Measurements from ENCODE around the gene ACBD6. TPM values are rescaled to one million over a fixed set of nuclear protein-coding genes. Genes with fewer than 3 reads are reported as not detected.

The ACBD6 gene
- total RNA-seq, 4 donors from 2014 or later = 33.3 to 44.0 (median 42.6) TPM

- intact Hi-C loops (cut with DNase I) = no loop called here
- H3K36me3 ChIP-seq = no peaks in the 10 kb centered on the region
- H3K4me3 ChIP-seq = no peak overlapping the region
- peaks cover 0 to 51% (median 33%) of the 10 kb centered on the region in 4 donors for H3K9me3 ChIP-seq
- no peaks in the 10 kb centered on the region for H3K4me1 ChIP-seq
- no peak for TF ChIP-seq POLR2A (IDR thresholded peaks at IDR 0.05; ENCODE audit: low read depth)
- no peak for TF ChIP-seq POLR2AphosphoS5 (IDR thresholded peaks at IDR 0.05)
- no peak for TF ChIP-seq EP300 (IDR thresholded peaks at IDR 0.05)
- no peak for TF ChIP-seq CTCF (IDR thresholded peaks at IDR 0.05)
- H3K27ac ChIP-seq (replicated peaks in 1 of 4) = no peak overlapping the region
- DNase-seq (ENCODE audit: extremely low spot score) = no peak
- H3K27me3 ChIP-seq = no peaks in the 10 kb centered on the region
- WGBS = 93% methylated on average over 3 of the region's 3 CpGs
Observed at GRCh38 chr1:180384286-180385005, 117.9 kb downstream of the ACBD6 start.

DNA sequence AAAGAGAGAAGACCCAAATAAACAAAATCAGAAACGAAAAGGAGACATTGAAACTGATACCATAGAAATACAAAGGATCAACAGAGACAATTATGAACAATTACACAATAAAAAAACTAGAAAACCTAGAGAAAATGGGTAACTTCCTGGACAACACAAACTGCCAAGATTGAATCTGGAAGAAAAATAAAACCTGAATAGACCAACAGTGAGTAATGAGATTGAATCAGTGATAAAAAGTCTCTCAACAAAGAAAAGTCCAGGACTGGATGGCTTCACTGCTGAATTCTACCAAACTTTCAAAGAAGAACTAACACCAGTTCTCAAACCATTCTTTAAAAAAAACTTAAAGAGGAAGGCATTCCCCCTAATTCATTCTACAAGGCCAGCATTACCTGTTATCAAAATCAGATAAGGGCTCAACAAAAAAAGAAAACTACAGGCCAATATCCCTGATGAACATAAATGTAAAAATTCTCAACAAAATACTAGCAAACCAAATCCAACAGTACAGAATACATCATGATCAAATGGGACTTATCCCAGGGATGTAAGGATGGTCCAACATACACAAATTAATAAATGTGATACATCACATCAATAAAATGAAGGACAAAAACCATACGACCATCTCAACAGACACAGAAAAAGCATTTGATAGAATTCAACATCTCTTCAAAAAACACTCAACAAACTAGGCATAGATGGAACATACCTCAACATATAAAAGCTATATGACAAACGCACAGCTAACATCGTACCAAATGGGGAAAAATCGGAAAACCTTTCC lies 119.9 kb downstream of the ACBD6 start:
- H3K9me3 ChIP-seq = peaks cover 0 to 61% (median 42%) of the 10 kb centered on the region in 4 donors
- intact Hi-C loops (cut with DNase I) = no loop called here
- WGBS = 92% methylated on average over 5 of the region's 5 CpGs

GRCh38 chr1:180381184-180381580 lies 121.2 kb downstream of the ACBD6 start:
- Histone ChIP-seq H3K27me3 (no peaks in the 10 kb centered on the region), H3K9me3 (peaks cover 0 to 61% (median 42%) of the 10 kb centered on the region in 4 donors), H3K27ac (replicated peaks in 1 of 4) (no peak overlapping the region), H3K4me1 (no peaks in the 10 kb centered on the region), H3K36me3 (no peaks in the 10 kb centered on the region), H3K4me3 (no peak overlapping the region)
- 94% methylated on average over 4 of the region's 4 CpGs for WGBS
- TF ChIP-seq EP300 (IDR thresholded peaks at IDR 0.05) (no peak), CTCF (IDR thresholded peaks at IDR 0.05) (no peak), POLR2AphosphoS5 (IDR thresholded peaks at IDR 0.05) (no peak), POLR2A (IDR thresholded peaks at IDR 0.05; ENCODE audit: low read depth) (no peak)
- intact Hi-C loops (cut with DNase I) = no loop called here
- DNase-seq (ENCODE audit: extremely low spot score) = no peak

More for the DNA sequence above, 119.9 kb downstream of the ACBD6 start:
- no peak for DNase-seq (ENCODE audit: extremely low spot score)
- H3K4me1 ChIP-seq = no peaks in the 10 kb centered on the region
- H3K36me3 ChIP-seq = no peaks in the 10 kb centered on the region
- no peak overlapping the region for H3K4me3 ChIP-seq
- TF ChIP-seq EP300 (IDR thresholded peaks at IDR 0.05) (no peak), POLR2A (IDR thresholded peaks at IDR 0.05; ENCODE audit: low read depth) (no peak), CTCF (IDR thresholded peaks at IDR 0.05) (no peak), POLR2AphosphoS5 (IDR thresholded peaks at IDR 0.05) (no peak)
- H3K27ac ChIP-seq (replicated peaks in 1 of 4) = no peak overlapping the region
- H3K27me3 ChIP-seq = no peaks in the 10 kb centered on the region

GRCh38 chr1:180380259-180381183 lies 121.9 kb downstream of the ACBD6 start:
- no peak overlapping the region for H3K4me3 ChIP-seq
- no peaks in the 10 kb centered on the region for H3K27me3 ChIP-seq
- H3K27ac ChIP-seq (replicated peaks in 1 of 4) = no peak overlapping the region
- TF ChIP-seq POLR2AphosphoS5 (IDR thresholded peaks at IDR 0.05) (no peak), EP300 (IDR thresholded peaks at IDR 0.05) (no peak), CTCF (IDR thresholded peaks at IDR 0.05) (no peak), POLR2A (IDR thresholded peaks at IDR 0.05; ENCODE audit: low read depth) (no peak)
- no peaks in the 10 kb centered on the region for H3K36me3 ChIP-seq
- DNase-seq (ENCODE audit: extremely low spot score) = no peak
- peaks cover 0 to 56% (median 39%) of the 10 kb centered on the region in 4 donors for H3K9me3 ChIP-seq
- intact Hi-C loops (cut with DNase I) = no loop called here
- 74% methylated on average over 3 of the region's 3 CpGs for WGBS
- no peaks in the 10 kb centered on the region for H3K4me1 ChIP-seq
